Endodermal cell (in vitro differentiated cells): ENCODE measurements around the gene NAPA. TPM values are rescaled to one million over a fixed set of nuclear protein-coding genes. Genes with fewer than 3 reads are reported as not detected.

Experiments
- DNase-seq: peaks from one replicate; pipeline ENCODE4 v3.0.0-alpha.2; 2017
- H3K27ac ChIP-seq: 2 replicates; pipeline ENCODE4 v1.5.1; 2013; ENCODE audit warnings: mild to moderate bottlenecking, low read depth, low read length, moderate library complexity
- H3K27me3 ChIP-seq: 2 replicates; pipeline ENCODE4 v1.6.1; 2013; ENCODE audit warnings: mild to moderate bottlenecking, low read length, moderate library complexity; ENCODE audit not compliant: insufficient read depth, control insufficient read depth, poor library complexity, severe bottlenecking
- H3K36me3 ChIP-seq: 2 replicates; pipeline ENCODE4 v1.7.0; 2013; ENCODE audit warnings: mild to moderate bottlenecking, low read length, moderate library complexity; ENCODE audit not compliant: control insufficient read depth, insufficient read depth
- H3K4me1 ChIP-seq: one replicate; pipeline ENCODE4 v1.7.0; 2013; ENCODE audit warnings: low read length; ENCODE audit not compliant: control insufficient read depth, insufficient read depth
- H3K4me3 ChIP-seq: 2 replicates; pipeline ENCODE4 v1.5.1; 2013; ENCODE audit warnings: mild to moderate bottlenecking, low read length, moderate library complexity
- H3K9ac ChIP-seq: 2 replicates; pipeline ENCODE4 v1.6.1; 2013; ENCODE audit warnings: mild to moderate bottlenecking, low read length, moderate library complexity; ENCODE audit not compliant: poor library complexity, severe bottlenecking; ENCODE audit errors: extremely low read depth
- H3K9me3 ChIP-seq: 2 replicates; pipeline ENCODE4 v1.6.1; 2013; ENCODE audit warnings: mild to moderate bottlenecking, low read length, moderate library complexity; ENCODE audit not compliant: control insufficient read depth
- H3K27ac Mint-ChIP-seq: 2 replicates; pipeline ENCODE4 v1.8.0; 2020; ENCODE audit warnings: mixed read lengths
- H3K27me3 Mint-ChIP-seq: 2 replicates; pipeline ENCODE4 v1.8.0; 2021; ENCODE audit warnings: mild to moderate bottlenecking, mixed read lengths; ENCODE audit not compliant: insufficient read depth
- H3K36me3 Mint-ChIP-seq: 2 replicates; pipeline ENCODE4 v1.8.0; 2020; ENCODE audit warnings: low read depth, mixed read lengths
- H3K4me1 Mint-ChIP-seq: 2 replicates; pipeline ENCODE4 v1.8.0; 2020; ENCODE audit warnings: mixed read lengths
- H3K4me3 Mint-ChIP-seq: 2 replicates; pipeline ENCODE4 v1.8.0; 2020; ENCODE audit warnings: mild to moderate bottlenecking, moderate library complexity, mixed read lengths
- H3K9me3 Mint-ChIP-seq: 2 replicates; pipeline ENCODE4 v1.8.0; 2020; ENCODE audit warnings: mild to moderate bottlenecking, mixed read lengths
- CTCF ChIP-seq: fragments of 200-600 bp; sonication (generic); conservative IDR thresholded peaks from 2 replicates; pipeline ENCODE4 v1.5.0; 2021; ENCODE audit warnings: antibody characterized with exemption, mild to moderate bottlenecking
- WGBS, 2 experiments: methylation state at CpG; one replicate each; pipeline versions ENCODE4 v1.1.5 to v1.1.7; 2013; ENCODE audit warnings: missing lambda C conversion rate in 2 of 2, mixed read lengths in 1 of 2; ENCODE audit not compliant: insufficient coverage in 1 of 2, insufficient read length in 1 of 2; 5-methylcytosine and 5-hydroxymethylcytosine counted together
- total RNA-seq, 2 donors: library from RNA; stranded (reverse); fragmentation: NEBNext Ultra II Directional in 1 of 2; extraction: Animal tissue kit (Norgen Biotek cat#: 25700) in 1 of 2; gene quantifications; 2 replicates in 1 of 2; 3 replicates in 1 of 2; pipeline ENCODE4 v1.2.1, GENCODE V29; 2021

The NAPA gene
- total RNA-seq, 2 donors from 2014 or later: 66.0 to 73.9 TPM

GRCh38 chr19:47475465-47475864 lies 39.4 kb downstream of the NAPA start:
- Histone ChIP-seq H3K4me1 (no peaks in the 10 kb centered on the region), H3K36me3 (no peaks in the 10 kb centered on the region), H3K4me3 (no peak overlapping the region), H3K27me3 (peaks cover 5% of the 10 kb centered on the region), H3K9me3 (no peaks in the 10 kb centered on the region), H3K27ac (no peak overlapping the region), H3K9ac (no peak overlapping the region)
- no peak overlapping the region for H3K27ac Mint-ChIP-seq
- no peaks in the 10 kb centered on the region for H3K9me3 Mint-ChIP-seq
- peaks cover 15% of the 10 kb centered on the region for H3K27me3 Mint-ChIP-seq
- WGBS, 2 experiments: 80 to 91% methylated on average over 7 to 9 of the region's 9 CpGs
- no peak for DNase-seq
- H3K36me3 Mint-ChIP-seq: no peaks in the 10 kb centered on the region
- no peak overlapping the region for H3K4me3 Mint-ChIP-seq
- H3K4me1 Mint-ChIP-seq: peaks cover 9% of the 10 kb centered on the region
- TF ChIP-seq CTCF: no peak

- Mint-ChIP-seq H3K4me1 (peaks cover 13% of the 10 kb centered on the region), H3K27me3 (peaks cover 31% of the 10 kb centered on the region), H3K27ac (no peak overlapping the region), H3K9me3 (no peaks in the 10 kb centered on the region), H3K36me3 (no peaks in the 10 kb centered on the region), H3K4me3 (no peak overlapping the region)
- Histone ChIP-seq H3K4me3 (no peak overlapping the region), H3K27ac (no peak overlapping the region), H3K9me3 (no peaks in the 10 kb centered on the region), H3K9ac (no peak overlapping the region), H3K4me1 (no peaks in the 10 kb centered on the region), H3K27me3 (peaks cover 5% of the 10 kb centered on the region), H3K36me3 (no peaks in the 10 kb centered on the region)
- no peak for TF ChIP-seq CTCF
- DNase-seq: no peak
- 85 to 91% methylated on average over 3 to 10 of the region's 10 CpGs for WGBS, 2 experiments
Measured at GRCh38 chr19:47473336-47473735, 41.5 kb downstream of the NAPA start.

GRCh38 chr19:47471733-47472457 lies 43.0 kb downstream of the NAPA start, which contains the start of gene SLC8A2:
TSS of gene SLC8A2 (minus strand) at chr19:47471893. CDS start at chr19:47466403, 5,490 bp downstream.
- Mint-ChIP-seq H3K4me3 (peak within 1 kb of the TSS; percentile 59), H3K27me3 (peaks cover 39% of the 10 kb centered on the region), H3K9me3 (no peaks in the 10 kb centered on the region), H3K4me1 (peaks cover 13% of the 10 kb centered on the region), H3K27ac (no peak within 1 kb of the TSS), H3K36me3 (no peaks in the 10 kb centered on the region)
- H3K9ac ChIP-seq: no peak within 1 kb of the TSS
- no peak within 1 kb of the TSS for H3K27ac ChIP-seq
- no peaks in the 10 kb centered on the region for H3K9me3 ChIP-seq
- WGBS, 2 experiments: 6 to 36% methylated on average over 2 to 19 of the region's 29 CpGs
- TF ChIP-seq CTCF: no peak
- no peaks in the 10 kb centered on the region for H3K4me1 ChIP-seq
- H3K27me3 ChIP-seq: peaks cover 5% of the 10 kb centered on the region
- DNase-seq: peak; percentile 97
- peak within 1 kb of the TSS; percentile 79 for H3K4me3 ChIP-seq
- no peaks in the 10 kb centered on the region for H3K36me3 ChIP-seq
